ENCODE measurements around the gene PISD.

PISD gene

GRCh38 chr22:31652911-31653684, 8.9 kb downstream of the PISD start:
- DNase-seq (ENCODE audit: low read depth in 2 of 2), result no peak

DNA sequence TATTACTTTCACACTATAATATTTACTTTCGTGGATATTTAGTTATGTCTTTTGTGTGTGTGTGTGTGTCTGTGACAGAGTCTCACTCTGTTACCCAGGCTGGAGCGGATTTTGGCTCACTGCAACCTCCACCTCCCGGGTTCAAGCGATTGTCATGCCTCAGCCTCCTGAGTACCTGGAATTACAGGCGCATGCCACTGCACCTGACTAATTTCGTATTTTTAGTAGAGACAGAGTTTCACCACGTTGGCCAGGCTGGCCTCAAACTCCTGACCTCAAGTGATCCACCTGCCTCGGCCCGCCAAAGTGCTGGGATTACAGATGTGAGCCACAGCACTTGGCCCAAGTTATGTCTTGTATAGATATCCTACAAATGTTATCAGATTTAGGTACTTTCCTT, 9.9 kb downstream of the PISD start:
- no peak for DNase-seq (ENCODE audit: low read depth in 2 of 2)

GRCh38 chr22:31651664-31652063, 10.4 kb downstream of the PISD start:
- no peak for DNase-seq (ENCODE audit: low read depth in 2 of 2)

GRCh38 chr22:31650391-31650790, 11.6 kb downstream of the PISD start:
- DNase-seq (ENCODE audit: low read depth in 2 of 2), result no peak

- DNase-seq (ENCODE audit: low read depth in 2 of 2), result no peak
Observed at GRCh38 chr22:31647523-31648320, 14.3 kb downstream of the PISD start.

DNA sequence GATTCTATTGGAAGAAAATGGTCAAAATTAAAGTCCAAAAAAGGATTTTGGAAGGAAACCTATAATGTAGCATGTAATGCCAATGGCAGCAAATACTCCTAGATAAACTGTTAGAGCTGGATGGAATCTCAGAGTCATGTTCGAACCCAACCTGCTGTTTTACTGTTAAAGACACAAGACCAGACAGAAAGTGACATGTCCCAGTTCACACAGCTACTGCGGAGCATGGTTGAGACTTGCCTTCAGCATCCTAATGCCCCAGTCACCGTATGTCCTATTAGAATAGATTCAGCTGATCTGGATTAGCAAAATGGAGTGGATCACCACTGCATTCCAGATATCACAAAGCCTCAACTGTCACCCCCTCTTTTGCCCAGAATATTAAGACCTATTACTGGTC, 14.9 kb downstream of the PISD start:
- DNase-seq (ENCODE audit: low read depth in 2 of 2), result no peak

GRCh38 chr22:31646186-31647019, 15.6 kb downstream of the PISD start:
- no peak for DNase-seq (ENCODE audit: low read depth in 2 of 2)

DNA sequence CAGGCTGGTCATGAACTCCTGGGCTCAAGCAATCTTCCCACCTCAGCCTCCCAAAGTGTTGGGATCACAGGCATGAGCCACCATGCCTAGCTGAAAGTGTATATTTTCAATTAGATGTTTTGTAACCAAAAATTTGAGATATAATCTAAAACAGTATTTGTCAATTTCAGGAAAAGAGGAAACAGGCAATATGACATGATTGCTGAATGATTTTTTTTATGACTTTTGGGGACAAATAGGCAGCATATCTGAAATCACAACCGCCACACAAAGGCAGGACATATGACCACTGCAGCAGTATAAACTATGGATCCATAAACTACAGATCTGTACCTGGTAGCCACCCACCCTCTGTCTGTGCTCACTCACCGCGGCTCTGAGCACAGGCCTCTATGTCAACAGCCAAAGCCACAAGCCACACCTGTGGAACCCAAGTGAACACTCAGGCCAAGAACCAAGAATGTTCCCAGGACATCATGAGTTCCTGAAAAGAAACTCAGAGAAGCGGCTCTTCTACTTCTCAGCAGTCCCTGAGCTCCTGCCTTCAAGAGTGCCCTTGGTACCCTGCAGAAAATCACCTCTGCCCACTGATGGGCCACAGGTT, 22.5 kb downstream of the PISD start:
- no peak for DNase-seq (ENCODE audit: low read depth in 2 of 2)

DNA sequence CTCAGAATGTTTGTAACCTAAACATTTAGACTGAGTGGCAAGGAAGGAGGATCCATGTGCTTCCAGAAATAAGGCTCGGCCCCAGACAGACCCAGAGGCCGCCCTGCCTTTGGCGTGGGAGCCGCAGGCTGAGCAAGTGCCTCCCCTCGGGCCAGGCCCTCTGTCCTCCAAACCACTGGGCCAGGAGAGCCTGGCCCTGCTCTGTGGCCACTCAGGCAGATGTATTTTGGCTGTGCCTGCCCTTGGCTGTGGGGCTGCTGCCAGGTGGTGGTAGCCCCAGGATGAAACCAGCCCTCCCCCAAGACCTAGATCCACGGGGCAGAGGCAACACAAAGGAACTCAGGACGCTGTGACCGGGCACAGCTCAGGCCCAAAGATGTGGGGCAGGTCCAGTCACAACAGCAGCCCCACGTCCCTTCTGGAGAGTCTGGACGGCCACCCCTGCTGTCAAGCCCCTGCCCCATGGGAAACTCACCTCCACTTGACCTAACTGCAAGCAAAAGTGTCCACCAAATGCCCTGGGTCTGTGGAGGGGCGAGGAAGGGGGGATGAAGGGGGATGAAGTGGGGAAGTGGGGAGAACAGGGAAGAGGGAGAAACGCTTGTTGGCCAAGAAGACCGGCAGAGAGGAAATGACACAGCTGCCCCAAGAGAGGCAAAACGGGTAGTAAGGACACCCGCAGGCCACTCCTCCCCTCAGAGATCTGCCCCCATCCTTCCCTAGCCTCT, 24.0 kb downstream of the PISD start:
- no peak for DNase-seq (ENCODE audit: low read depth in 2 of 2)

GRCh38 chr22:31637447-31637890, 24.5 kb downstream of the PISD start:
- DNase-seq (ENCODE audit: low read depth in 2 of 2), result no peak

DNA sequence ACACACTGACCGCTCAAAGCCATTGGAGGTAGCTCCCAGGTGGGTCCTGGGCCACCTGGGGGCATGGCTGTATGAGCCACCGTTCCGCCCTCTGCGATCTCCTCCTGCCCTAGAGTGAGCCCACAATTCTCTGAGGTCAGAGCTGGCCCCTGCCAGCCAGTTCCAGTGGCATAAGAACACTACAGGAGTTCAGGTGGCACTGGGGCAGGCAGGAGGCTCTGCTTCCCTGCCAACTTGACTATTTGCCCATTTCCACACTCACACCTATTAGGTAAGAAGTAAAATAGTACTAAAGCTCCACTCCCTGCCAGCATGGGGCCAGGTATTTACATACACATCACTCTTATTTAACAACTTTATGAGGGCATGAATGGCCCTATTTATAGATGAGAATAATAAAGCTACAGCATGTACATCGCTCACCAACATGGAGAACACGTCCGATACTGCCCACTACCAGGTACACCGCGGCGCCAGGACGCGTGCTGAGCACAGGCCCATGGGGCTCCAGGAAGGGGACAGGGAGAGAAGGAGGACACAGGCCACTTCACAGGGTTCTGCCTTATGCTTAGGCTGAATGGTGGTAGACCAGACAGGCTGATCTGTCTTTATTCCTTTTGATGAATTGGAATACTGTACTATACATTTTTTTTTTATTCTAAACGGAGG, 26.2 kb downstream of the PISD start:
- DNase-seq (ENCODE audit: low read depth in 2 of 2), result no peak

- DNase-seq (ENCODE audit: low read depth in 2 of 2), result no peak
Observed at GRCh38 chr22:31631436-31631835, 30.6 kb downstream of the PISD start.

DNA sequence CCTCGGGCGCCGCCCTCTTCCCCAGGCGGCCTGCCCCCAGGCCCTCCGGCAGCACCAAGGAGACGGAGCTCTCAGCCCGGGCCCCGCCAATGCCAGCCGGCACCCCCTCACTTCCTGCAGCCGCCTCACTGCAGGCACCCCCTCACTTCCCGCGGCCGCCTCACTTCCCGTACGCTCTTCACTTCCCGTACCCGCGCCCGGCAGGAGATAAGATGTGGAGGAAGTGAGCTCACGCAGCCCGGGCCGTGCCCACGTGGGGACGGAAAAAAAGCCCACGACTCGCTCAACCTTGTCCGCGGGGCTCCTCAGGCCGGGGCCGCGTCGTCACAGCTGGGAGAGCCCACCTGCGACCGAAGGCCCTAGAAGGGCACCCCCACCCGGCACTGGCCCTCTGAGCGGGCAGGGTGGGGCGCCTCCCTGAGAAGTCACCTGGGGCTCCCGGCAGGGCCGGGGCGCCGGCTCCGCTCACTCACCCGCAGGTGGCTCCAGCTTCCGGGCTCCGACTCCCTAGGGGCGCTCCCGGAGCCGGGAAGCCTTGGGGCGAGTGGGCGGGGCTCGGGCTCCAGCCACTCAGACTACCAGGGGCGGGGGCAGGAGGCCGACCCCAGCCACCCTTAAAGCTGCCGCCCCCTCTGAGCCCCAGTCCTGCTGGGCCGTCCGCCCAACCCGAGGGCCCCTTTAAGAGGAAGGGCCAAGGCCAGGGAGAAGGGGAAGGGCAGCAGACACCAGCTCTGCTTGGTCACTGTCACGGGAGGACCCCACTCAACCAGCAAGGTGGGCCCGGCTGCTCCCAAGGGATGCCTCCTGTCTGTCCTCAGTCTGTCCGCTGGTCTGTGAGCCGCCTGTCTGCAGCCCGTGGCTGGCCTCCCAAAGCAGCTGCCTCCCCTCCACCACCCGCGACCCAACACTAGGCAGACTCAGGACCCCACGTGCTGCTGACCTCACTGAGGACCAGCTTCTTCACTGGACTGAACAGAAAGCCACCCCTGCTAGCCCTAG, 31.4 kb downstream of the PISD start:
- peak; percentile 77 to 79 for DNase-seq (ENCODE audit: low read depth in 2 of 2)

DNA sequence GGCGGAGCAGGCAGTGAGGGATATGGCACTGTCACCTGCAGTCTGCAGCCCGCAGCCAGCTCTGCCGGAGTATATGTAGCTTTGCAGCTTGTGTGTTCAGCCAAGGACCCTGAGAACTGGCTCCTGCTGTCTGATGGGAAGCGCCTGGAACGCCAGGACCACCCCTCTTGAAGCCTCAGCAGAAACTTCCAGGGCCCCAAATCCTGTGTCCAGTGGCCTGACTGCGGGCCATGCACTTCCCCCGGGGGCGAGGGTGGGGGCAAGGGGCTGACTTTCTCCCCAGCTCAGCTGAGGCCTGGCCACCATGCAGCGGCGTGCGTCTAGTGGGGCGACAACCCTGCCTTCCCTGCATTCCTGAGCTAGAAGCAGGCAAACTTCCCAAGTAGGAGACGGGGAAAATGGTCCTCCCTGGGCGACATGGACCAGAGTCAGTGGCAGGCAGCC, 32.3 kb downstream of the PISD start:
- no peak for DNase-seq (ENCODE audit: low read depth in 2 of 2)

DNA sequence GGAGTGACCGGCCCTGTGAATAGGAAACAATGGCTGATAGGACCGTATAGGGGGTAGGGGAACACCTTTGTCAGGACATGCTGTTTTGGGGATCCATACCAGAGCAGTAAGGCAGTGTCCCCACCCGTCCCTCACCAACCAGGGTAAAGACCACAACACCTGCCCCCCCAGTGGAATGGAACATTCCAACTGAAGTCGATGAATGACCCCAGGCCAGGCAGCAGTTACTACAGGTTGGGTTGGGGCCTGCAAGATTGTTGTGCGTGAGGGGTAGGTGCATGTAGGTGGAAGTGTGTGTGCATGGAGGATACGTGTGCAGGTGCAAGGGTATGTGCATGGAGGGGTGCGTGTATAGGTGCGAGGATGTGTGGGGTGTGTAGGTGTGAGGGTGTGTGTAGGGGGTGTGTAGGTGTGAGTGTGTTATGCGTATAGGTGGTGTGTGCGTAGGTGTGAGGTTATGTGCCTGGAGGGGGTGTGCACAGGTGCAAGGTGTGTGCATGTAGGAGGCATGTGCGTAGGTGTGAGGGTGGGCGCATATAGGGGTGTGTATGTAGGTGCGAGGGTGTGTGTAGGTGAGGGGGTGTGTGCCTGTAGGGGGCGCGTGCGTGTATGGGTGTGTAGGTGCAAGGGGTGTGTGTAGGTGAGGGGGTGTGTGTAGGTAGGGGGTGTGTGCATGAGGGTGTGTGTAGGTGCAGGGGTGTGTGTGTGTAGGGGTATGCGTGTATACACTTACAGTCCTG, 32.9 kb downstream of the PISD start:
- DNase-seq (ENCODE audit: low read depth in 2 of 2), result no peak

DNA sequence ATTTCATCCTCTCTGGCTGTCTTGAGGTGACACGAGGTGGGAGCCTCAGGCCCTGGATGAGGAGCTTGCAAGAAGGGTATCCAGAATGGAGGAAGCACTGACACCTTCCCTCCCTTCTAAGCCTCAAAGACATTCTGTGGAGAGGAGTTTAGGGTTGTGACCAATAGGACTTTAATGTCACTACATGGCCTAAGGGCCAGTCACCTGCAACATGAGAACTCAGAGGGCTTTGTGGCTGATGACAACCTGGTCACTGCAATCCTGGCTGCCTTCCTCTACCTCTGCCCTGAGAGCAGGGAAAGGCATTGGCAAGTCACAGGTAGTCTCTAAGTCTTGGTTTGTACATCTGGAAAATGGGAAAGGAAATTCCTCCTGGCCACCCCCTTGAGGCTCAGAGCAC, 33.7 kb downstream of the PISD start:
- no peak for DNase-seq (ENCODE audit: low read depth in 2 of 2)

GRCh38 chr22:31627223-31627731, 34.7 kb downstream of the PISD start:
- no peak for DNase-seq (ENCODE audit: low read depth in 2 of 2)

DNA sequence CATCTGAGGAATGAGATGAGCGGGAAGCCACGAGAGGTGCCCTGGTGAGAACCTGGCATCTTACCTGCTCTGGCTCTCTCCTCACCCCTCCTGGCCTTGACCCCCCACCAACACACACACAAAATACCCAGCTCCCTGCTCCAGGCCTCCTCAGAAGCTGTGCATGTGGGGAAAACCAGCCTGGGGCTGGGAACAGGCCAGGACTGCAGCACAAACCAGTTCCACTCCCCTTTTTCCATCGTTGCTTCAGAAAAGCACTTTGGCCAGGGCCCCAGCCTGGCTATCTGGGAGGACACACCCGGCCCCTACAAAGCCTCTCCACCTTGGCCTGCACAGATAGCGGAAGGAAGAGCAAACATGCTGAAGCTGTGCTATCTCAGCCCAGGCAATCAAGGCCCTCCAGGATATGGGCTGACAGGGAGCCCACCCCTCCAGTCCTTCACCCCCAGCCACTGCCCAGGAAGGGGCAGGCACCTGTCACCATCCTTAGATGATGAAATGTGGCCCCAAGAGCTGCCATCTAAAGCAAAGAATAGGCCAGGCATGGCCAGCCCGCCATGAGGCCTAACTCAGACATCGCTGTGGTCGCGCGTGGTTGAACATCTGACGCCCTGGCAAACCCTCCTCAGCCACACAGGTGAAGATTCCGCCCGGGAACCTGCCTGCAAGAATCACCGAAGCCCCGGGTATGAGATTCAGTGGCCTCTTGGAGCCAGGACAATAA, 35.4 kb downstream of the PISD start:
- DNase-seq (ENCODE audit: low read depth in 2 of 2), result no peak
